Measurements from ENCODE around the gene STX16.
"Not testable (repeated sequence)": the region's sequence is repeated elsewhere in the genome, so short reads cannot be mapped to it uniquely, and the experiment has no call there.

The STX16 gene

GRCh38 chr20:58637466-58638213, 13.4 kb upstream of the STX16 start:
- DNase-seq, result no peak

DNA sequence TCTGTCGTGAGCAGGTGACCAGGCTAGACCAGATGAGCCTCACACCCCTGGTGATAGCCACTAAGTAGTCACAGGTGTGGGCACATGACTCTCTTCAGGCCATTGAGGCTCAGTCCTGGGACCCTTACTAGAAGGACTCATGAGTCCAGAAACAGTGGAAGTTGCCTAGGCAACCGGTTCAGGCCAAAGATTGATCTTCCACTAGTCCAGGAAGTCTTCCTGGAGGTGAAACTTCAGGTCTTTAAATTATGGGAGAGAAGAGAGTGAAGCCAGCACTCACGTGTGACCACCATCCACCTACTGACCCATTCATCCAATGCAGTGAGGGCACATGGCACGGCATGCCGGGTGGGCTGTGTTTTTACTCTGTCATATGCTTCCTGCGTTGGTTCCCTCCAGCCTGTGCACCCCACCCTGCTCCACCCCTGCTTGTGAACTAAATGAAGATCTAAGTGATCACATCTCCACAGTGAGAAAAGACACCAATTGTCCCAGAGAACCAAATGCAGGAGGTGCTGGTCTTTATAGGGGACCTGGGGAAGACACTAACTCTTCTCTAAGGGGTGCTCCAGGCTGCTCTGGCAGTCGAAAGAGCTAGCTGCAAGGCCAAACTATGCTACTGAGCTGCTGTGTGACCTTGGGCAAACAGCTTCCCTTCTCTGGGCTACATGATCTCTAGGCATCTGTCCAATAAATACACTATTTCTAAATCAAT, 12.5 kb upstream of the STX16 start:
- DNase-seq, result no peak

- DNase-seq, result no peak
These were observed 11.6 kb upstream of the STX16 start for GRCh38 chr20:58639182-58640146.

DNA sequence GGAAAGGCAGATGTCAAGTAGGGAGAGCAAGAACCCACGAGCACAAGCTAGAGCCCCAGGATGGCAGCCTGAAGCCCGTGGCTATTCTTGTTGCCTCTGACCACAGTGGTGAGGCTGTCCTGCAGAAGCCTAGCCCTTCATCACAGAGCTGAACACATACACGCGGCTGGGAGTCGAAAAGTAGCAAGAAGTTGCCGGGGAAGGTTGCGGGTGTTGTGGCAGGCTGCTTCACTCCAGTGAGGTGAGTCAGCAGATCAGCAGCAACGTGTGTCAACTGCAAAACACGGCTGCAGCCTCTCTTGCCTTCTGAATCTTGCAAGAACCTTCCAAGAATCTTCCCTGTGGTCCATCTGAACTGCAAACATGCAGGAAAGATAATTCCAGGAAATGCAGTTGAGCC, 10.6 kb upstream of the STX16 start:
- no peak for DNase-seq

DNA sequence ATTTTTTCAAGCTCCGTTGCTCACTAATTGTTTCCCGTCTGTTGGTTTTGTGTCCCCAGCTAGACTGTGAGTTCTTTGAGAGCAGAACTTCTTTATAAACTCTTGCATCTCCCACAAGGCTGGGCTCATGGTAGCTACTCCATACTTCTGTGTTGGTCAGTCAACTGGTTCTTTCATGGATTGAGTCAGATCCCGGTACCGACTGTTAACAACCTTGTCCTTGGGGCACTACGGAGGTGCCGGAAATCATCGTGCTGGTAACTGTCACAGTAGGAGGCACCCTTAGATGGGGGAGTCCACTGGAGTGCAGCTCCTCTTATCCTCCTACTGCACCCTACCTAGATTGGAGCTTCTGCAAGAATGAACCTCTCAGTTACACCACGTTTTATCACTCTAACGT, 8.6 kb upstream of the STX16 start:
- no peak for DNase-seq

DNA sequence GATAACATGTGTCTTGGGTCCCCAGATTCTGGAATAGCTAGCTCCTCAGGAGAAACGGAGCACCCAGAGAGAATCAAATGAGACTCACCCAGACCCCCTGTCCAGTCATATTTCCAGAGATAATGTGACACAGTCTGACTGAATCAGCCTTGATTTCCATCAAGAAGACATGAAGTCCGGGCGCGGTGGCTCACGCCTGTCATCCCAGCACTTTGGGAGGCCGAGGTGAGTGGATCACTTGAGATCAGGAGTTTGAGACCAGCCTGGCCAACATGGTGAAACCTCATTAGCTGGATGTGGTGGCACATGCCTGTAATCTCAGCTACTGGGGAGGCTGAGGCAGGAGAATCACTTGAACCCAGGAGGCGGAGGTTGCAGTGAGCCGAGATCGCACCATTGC, 8.2 kb upstream of the STX16 start:
- not testable (repeated sequence) for DNase-seq

- no peak for DNase-seq
These were observed 5.6 kb upstream of the STX16 start for GRCh38 chr20:58645412-58645968.

DNA sequence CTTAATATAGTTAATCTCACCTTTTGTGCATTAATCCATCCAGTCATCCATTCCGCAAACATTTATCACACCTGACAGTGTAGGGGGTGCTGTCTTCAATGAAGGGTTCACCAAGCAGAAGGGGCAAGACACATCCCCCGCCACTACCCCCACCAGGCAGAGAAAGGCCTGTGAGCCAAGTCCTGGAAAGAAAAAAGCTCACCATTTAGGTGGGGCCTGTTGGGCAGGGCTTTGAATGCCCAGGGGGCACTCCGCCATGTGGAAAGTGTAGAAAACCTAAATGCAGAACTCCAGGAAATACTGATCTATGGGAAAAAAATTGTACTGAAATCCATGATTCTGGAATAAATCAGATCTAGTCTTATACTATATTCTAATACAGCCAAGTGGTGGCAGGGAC, 4.8 kb upstream of the STX16 start:
- no peak for DNase-seq

DNA sequence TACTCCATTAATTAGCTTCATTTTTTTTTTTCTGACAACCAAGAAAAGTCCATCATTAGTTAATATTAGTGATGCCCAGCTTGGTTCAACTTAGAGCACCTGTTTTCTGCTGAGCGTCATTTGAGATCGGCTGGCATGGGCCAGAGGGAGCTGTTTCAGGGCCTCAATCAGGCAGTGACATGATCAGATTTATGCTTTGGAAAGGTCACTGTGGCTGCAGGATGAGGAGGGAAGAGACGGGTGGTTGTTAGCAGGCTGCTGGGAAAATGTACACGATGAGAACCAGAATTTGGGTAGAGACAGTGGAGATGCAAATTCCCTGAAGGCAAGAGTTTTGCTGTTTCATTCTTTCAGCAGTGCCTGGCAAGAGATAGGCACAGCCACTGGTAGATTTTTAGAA, 4.4 kb upstream of the STX16 start:
- DNase-seq, result no peak

DNA sequence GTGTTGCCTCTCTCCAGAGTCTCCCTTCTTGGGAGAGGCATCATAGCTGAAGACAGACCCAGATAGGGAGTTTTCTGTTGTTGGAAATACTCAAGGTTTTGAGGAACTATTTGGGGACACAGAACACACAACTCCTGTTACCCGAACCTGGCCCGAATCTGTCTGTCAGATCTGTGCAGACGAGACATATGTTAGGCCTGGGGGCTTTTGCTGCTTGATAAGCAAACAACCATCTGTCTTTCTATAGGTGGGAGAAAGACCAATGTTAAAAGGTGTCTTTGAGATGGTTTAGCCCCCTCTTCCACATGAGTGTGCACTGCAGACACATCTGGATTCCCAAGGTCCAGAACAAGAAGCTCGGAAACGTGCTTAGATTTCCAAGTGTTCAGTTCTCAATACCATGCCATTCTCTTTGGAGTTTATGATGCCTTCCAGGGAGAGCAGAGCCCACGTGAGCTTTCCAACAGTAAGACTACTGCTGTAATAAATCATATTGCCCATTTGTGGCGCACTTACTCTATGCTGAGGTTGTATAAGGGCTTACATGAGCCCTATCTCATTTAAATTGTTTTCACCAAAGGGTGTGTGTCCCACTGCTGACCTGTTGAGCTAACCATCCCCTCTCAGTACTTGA, 3.8 kb upstream of the STX16 start:
- no peak for DNase-seq

DNA sequence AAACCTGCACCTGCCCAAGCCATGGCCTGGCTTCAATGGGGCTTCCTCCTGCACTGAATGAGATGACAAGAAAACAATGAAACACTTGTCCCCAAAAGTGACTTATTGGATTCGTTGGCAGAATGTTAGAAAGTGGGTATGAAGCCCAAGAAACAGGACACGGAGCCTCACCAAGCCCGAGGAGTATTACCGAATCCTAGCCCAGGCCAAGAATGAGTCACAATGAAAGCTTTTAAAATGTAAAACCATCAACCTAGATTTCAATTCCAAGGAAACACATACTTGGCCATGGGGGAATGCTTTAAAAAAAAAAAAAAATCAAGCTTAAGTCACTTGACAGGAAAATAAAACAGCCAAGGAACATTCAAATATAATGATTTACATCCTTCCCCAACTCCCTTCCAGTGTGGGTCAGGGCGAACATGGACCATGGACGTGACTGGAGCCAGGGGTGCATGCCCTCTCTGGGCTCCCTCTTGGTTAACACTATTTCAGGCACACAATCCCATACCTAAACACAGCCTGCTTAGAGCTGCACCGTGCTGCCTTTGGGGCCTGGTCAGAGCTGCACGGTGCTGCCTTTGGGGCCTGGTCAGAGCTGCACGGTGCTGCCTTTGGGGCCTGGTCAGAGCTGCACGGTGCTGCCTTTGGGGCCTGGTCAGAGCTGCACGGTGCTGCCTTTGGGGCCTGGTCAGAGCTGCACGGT, 3.1 kb upstream of the STX16 start:
- DNase-seq, result no peak

GRCh38 chr20:58648502-58648825, 2.6 kb upstream of the STX16 start:
- not testable (repeated sequence) for DNase-seq

DNA sequence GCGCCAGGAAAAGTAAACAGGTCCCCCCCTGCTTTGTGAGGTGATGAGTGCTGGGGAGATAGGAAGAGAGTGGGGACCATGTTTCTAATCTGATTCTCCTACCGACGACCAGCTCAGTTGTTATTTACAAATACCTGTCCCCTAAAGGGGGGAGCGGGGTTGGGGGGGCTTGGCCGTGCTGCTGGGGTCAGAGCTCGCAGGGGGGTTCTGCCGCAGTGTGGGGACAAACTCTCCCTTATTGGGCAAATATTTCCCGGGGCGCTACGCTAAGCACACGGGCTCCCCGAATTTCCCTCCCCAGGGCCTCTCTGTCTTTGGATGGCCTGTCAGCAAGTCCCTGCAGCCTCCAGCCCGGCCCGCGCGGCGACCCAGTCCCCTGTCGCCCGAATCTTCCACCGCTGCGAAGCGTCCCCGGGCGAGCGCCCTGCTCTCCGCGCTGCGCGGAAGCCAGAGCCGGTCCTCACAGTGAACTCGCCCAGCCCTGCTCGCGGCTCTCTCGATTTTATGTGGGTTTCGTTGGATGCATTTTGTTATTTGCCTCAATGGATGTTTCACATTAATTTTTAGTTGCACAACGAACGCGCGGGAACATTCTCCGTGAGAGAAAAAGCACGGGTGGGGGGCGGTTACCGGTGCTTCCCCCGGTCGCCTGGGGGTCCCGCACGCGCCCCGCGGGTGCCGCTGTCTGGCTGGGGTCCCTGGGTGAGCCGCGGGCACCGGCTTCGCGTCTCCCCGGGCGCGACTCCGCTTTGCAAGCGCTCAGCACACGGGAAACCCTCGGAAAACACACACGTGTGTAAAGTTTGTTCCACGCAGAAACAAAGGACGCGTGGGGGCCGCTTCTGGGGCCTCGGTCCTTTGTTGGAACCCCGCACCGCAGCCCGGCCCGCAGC, 1.5 kb upstream of the STX16 start:
- no peak for DNase-seq

- no peak for DNase-seq
These were observed 805 bp upstream of the STX16 start for GRCh38 chr20:58650181-58650775.

DNA sequence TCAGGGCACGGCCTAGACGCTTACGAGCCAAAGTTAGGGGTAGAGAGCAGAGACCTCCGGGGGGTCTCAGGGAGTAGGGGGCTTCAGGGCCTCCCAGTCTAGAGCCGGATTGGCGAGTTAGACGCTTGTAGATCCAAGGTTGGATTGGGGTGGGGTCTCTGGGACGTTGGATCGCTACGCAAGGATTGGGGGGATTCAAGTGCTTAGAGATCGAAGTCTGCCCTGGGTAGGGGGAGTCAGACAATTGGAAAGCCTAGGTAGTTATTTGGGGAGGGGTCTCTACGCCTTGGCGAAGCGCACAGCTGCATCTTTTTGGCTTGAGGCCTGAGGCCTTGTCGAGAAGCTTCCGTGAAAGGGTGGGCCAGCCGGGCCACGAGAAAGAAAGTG, 469 bp downstream of the STX16 start:
- no peak for DNase-seq

GRCh38 chr20:58651946-58652605, 993 bp downstream of the STX16 start:
- DNase-seq, result peak; percentile 6

DNA sequence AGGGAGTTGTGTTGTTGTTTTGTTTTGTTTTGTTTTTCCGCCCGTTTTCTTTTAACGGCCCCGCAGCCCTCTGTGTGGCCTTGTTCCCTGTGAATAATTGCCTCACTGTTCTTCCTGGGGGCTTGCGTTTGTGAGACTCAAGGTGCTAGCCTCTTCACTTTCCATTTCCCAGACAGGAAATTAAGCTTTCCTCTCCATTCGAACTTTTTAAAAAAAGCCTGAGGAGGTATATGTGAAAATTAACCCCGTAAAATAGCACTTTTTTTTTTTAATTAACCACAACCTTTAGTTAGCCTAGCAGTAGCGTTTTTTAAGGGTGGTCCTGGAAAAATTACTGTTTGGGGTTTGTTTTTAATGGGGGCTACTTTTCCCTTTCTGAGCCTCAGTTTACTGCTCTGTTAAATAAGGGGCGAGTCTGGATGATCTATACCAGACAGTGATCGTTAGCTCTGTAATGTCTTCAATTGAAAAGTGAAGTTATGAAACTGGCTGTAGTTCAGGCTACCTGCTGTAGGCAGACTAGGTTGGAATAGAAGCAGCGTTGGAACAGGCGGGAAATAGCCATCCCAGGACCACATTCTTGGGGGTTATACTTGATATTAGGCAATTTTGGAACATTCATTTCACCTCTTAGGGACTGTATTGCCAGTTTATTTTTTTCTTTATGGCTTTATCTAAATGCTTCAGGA, 1.7 kb downstream of the STX16 start:
- DNase-seq, result no peak

DNA sequence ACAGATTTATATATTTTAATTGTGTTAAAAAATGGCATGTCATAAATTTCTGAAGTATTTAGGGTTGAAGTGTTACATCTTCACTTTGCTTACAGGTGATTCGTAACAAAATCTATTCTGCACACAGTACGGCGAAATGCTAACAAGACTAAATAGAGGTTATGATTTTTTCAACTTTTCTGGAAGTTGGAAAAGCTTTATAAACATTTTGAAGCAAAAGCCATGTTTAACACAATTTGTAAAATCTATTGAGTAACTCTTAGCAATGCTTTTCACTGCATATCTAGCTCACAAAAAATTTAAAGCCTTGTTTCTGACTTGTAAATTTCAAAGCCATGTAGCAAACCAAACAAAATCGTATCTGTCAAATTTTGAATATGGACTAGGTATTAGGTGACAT, 3.3 kb downstream of the STX16 start:
- no peak for DNase-seq

DNA sequence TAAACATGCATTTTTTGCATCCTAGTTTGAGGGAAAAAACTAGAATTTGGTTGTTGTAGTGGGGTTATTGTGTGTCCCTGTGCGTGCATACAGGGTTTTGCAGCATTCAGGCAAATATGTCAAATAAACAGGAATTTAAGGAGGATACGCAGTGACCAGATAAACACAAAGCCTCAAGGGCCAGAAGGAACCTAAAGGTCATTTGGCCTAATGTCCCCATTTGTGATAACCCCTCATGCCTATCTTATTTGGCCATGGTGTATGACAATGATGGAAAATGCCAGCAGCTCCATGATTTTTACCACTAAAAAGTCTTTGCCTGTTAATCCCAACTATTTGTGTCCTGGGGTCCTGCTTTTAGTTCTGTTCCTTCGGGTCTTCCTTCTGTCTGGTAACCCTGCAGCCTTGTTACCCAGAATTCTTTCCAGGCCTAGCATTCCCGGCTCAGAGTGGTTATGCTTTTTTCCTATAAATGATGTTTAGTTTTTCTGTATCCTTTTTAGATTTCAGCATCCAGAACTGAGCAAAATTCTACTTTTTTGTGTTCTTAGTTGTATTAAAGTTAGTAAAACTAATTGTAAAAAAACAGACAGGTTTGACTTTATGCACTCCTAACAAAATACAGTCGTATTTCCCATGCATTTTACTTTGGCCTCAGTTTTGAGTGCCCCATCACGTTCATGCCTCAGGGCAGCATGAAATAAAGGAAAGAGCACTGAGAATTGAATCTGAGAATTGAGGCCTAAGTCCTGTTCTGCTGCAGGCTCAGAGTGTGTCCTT, 4.4 kb downstream of the STX16 start:
- no peak for DNase-seq
